Activated CD4-positive, alpha-beta T cell treated with anti-CD3 and anti-CD28 coated beads, Interleukin-2, Interleukin-4, amounts not matched to agents 100 ng/mL and 50 ng/mL, durations not matched to agents 16 hours and 8 hours (primary cell): Measurements from ENCODE around the gene GLIS1.

Experiments used
- DNase-seq: peaks from one replicate; pipeline ENCODE4 v3.0.0-alpha.2; 2020; ENCODE audit warnings: low spot score

Gene GLIS1

GRCh38 chr1:53678938-53679825 is 59.8 kb downstream of the GLIS1 start:
- DNase-seq: no peak

GRCh38 chr1:53678507-53678906 is 60.5 kb downstream of the GLIS1 start:
- DNase-seq: no peak

- no peak for DNase-seq
Observed at GRCh38 chr1:53678046-53678445, 60.9 kb downstream of the GLIS1 start.

- DNase-seq: no peak
Observed at GRCh38 chr1:53677486-53677885, 61.5 kb downstream of the GLIS1 start.

- DNase-seq: no peak
Observed at GRCh38 chr1:53672785-53673184, 66.2 kb downstream of the GLIS1 start.

GRCh38 chr1:53672243-53672642 is 66.7 kb downstream of the GLIS1 start:
- DNase-seq: no peak

GRCh38 chr1:53669621-53670191 is 69.3 kb downstream of the GLIS1 start:
- DNase-seq: no peak

GRCh38 chr1:53666566-53666965 is 72.4 kb downstream of the GLIS1 start:
- DNase-seq: no peak

GRCh38 chr1:53665996-53666395 is 73.0 kb downstream of the GLIS1 start:
- no peak for DNase-seq

- DNase-seq: no peak
Observed at GRCh38 chr1:53663529-53664300, 75.2 kb downstream of the GLIS1 start.

- DNase-seq: no peak
Observed at GRCh38 chr1:53662951-53663350, 76.0 kb downstream of the GLIS1 start.

GRCh38 chr1:53662169-53662568 is 76.8 kb downstream of the GLIS1 start:
- DNase-seq: no peak

- DNase-seq: no peak
Observed at GRCh38 chr1:53661496-53661895, 77.5 kb downstream of the GLIS1 start.

- no peak for DNase-seq
Observed at GRCh38 chr1:53660666-53661065, 78.3 kb downstream of the GLIS1 start.

- DNase-seq: no peak
Observed at GRCh38 chr1:53659436-53659835, 79.5 kb downstream of the GLIS1 start.

GRCh38 chr1:53658489-53659230 is 80.3 kb downstream of the GLIS1 start:
- DNase-seq: no peak

- DNase-seq: no peak
Observed at GRCh38 chr1:53657891-53658396, 81.0 kb downstream of the GLIS1 start.

GRCh38 chr1:53657531-53657805 is 81.5 kb downstream of the GLIS1 start:
- no peak for DNase-seq

GRCh38 chr1:53656747-53657530 is 82.0 kb downstream of the GLIS1 start:
- DNase-seq: no peak

GRCh38 chr1:53655931-53656746 is 82.8 kb downstream of the GLIS1 start:
- no peak for DNase-seq
